ENCODE results near the gene ARHGAP1. TPM values are rescaled to one million over a fixed set of nuclear protein-coding genes. Genes with fewer than 3 reads are reported as not detected.

The ARHGAP1 gene
- total and polyA plus RNA-seq, 2 of the 4 experiments (the other 2 are of a cell fraction): 46.6 to 78.8 TPM

DNA sequence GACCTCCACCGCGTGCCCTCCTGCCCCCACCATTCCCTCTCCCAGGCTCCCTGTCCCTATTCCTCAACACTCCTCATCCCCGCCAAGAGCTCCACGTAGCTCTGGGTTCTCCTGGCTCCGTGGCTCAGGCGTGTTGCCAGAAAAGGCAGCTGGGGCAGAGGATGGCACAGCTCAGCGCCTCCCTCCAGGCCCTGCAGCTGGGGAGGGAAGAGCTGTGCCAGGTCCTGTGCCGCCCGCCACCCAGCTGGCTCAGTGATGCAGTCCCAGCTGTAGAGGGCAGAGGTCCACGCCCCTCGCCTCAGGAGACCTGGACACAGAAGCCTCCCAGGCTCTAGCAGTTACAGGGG, 4.2 kb downstream of the ARHGAP1 start:
- no peaks in the 10 kb centered on the region for H3K27me3 ChIP-seq (ENCODE audit: control insufficient read depth, insufficient read depth, low read length)
- H2AK5ac ChIP-seq (ENCODE audit: low read depth, low read length): no peak overlapping the region
- BruUV-seq (replicated peaks): no TSS peak
- H3K9me1 ChIP-seq (ENCODE audit: insufficient read depth, low read length): peaks cover 12% of the 10 kb centered on the region; the same call in 1 of the 2 replicates
- H3K4me3 ChIP-seq (ENCODE audit: insufficient read depth, low read depth, low read length): no peak overlapping the region
- no peak overlapping the region for H2BK15ac ChIP-seq (ENCODE audit: low read depth, low read length)
- H3K9me3 ChIP-seq (ENCODE audit: control insufficient read depth, insufficient read depth, low read length): no peaks in the 10 kb centered on the region
- no peak overlapping the region for H3K56ac ChIP-seq (ENCODE audit: extremely low read depth, insufficient read depth, low read length)
- H3K4ac ChIP-seq (ENCODE audit: low read depth, low read length): no peak overlapping the region
- H3K9ac ChIP-seq (ENCODE audit: low read depth, low read length): no peak overlapping the region
- H4K20me1 ChIP-seq (ENCODE audit: insufficient read depth, low read length): 0 out of 2 replicates have a peak, but pooled peaks cover 12% of the 10 kb centered on the region
- TF ChIP-seq MAFK (IDR thresholded peaks at IDR 0.05; ENCODE audit: low read depth, low read length) (no peak), POLR2A (IDR thresholded peaks at IDR 0.05; ENCODE audit: low read depth, low read length) (no peak), SMC3 (IDR thresholded peaks at IDR 0.05; ENCODE audit: low read depth, low read length) (no peak), FOS (IDR thresholded peaks at IDR 0.05; ENCODE audit: low read depth, low read length) (no peak), MAZ (IDR thresholded peaks at IDR 0.05; ENCODE audit: borderline replicate concordance, low read depth, low read length) (no peak), RAD21 (IDR thresholded peaks at IDR 0.05; ENCODE audit: low read length) (no peak), MXI1 (IDR thresholded peaks at IDR 0.05; ENCODE audit: borderline replicate concordance, low read depth, low read length) (no peak), CEBPB (IDR thresholded peaks at IDR 0.05; ENCODE audit: low read depth, low read length) (no peak), NFE2L2 (IDR thresholded peaks at IDR 0.05; ENCODE audit: low read depth, low read length) (no peak), USF2 (IDR thresholded peaks at IDR 0.05; ENCODE audit: low read depth, low read length) (no peak), BHLHE40 (IDR thresholded peaks at IDR 0.05; ENCODE audit: low read depth, low read length) (no peak), CHD1 (IDR thresholded peaks at IDR 0.05; ENCODE audit: low read depth, low read length) (no peak), ELK1 (IDR thresholded peaks at IDR 0.05; ENCODE audit: borderline replicate concordance, low read depth, low read length) (no peak), RFX5 (IDR thresholded peaks at IDR 0.05; ENCODE audit: low read depth, low read length) (no peak)
- TF ChIP-seq, protein P1, sequence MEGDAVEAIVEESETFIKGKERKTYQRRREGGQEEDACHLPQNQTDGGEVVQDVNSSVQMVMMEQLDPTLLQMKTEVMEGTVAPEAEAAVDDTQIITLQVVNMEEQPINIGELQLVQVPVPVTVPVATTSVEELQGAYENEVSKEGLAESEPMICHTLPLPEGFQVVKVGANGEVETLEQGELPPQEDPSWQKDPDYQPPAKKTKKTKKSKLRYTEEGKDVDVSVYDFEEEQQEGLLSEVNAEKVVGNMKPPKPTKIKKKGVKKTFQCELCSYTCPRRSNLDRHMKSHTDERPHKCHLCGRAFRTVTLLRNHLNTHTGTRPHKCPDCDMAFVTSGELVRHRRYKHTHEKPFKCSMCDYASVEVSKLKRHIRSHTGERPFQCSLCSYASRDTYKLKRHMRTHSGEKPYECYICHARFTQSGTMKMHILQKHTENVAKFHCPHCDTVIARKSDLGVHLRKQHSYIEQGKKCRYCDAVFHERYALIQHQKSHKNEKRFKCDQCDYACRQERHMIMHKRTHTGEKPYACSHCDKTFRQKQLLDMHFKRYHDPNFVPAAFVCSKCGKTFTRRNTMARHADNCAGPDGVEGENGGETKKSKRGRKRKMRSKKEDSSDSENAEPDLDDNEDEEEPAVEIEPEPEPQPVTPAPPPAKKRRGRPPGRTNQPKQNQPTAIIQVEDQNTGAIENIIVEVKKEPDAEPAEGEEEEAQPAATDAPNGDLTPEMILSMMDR (conservative IDR thresholded peaks at IDR 0.05; ENCODE audit: low read depth, low read length): no peak
- ChIA-PET CTCF (no interaction called here), POLR2A (ENCODE audit: unreplicated experiment) (interaction anchor here (0.9 kb wide), 1 partner anchor 841 kb away, joined by 5 read pairs; no protein-coding TSS in a partner anchor)
- H3K18ac ChIP-seq (ENCODE audit: low read depth, low read length): no peak overlapping the region
- intact Hi-C loops (cut with micrococcal nuclease): no loop called here
- DNase-seq: no peak
- peaks cover 34 to 75% of the 10 kb centered on the region in 2 experiments for H3K79me1 ChIP-seq (ENCODE audit: low read depth in 1 of 2, low read length in 2 of 2)
- no peak overlapping the region for H2BK20ac ChIP-seq (ENCODE audit: low read depth, low read length)
- no peak overlapping the region for H2AFZ ChIP-seq (replicated peaks; ENCODE audit: low read length, poor library complexity)
- in situ Hi-C loops (cut with MboI; ENCODE audit: low sequenced_read_pairs): no loop called here
- ATAC-seq (ENCODE audit: low read depth): no peak
- dilution Hi-C loops (cut with HindIII; ENCODE audit: low sequenced_read_pairs, unreplicated experiment): no loop called here
- peaks cover 13% of the 10 kb centered on the region for H3K4me1 ChIP-seq (ENCODE audit: control insufficient read depth, insufficient read depth, low read length)
- WGBS, 2 experiments (ENCODE audit: extremely low coverage in 2 of 2, insufficient read length in 1 of 2): 60% methylated on average over 1 of the region's 11 CpGs; no CpG with 5 or more reads in 1 of the 2 experiments
- no peak overlapping the region for H4K8ac ChIP-seq (ENCODE audit: low read depth in 2 of 2, low read length in 2 of 2)
- H2BK120ac ChIP-seq (ENCODE audit: low read depth, low read length): no peak overlapping the region
- H2BK5ac ChIP-seq (ENCODE audit: low read depth, low read length, poor library complexity, severe bottlenecking): no peak overlapping the region
- H3K36me3 ChIP-seq (ENCODE audit: control insufficient read depth, insufficient read depth, low read length): peaks cover 45% of the 10 kb centered on the region
- H3K4me2 ChIP-seq (ENCODE audit: low read depth, low read length): no peak overlapping the region
- H2AK9ac ChIP-seq (replicated peaks; ENCODE audit: low read depth, low read length, poor library complexity): peak overlapping the region; percentile 70
- H3K14ac ChIP-seq (replicated peaks; ENCODE audit: low read depth, low read length): no peak overlapping the region
- no peak overlapping the region for H4K5ac ChIP-seq (ENCODE audit: low read depth, low read length)
- H3K27ac ChIP-seq (ENCODE audit: insufficient read depth, low read length): no peak overlapping the region
- H3K23ac ChIP-seq (ENCODE audit: low read depth, low read length): no peak overlapping the region
- H4K91ac ChIP-seq (ENCODE audit: insufficient read depth, low read depth, low read length): no peak overlapping the region
